ENCODE results near the gene PJA2.

- TF ChIP-seq FOSL1 (tag; conservative IDR thresholded peaks at IDR 0.05) (no peak), ZNF696 (CRISPR knock-in tag; conservative IDR thresholded peaks at IDR 0.05) (no peak), CREM (IDR thresholded peaks at IDR 0.05; ENCODE audit: low read depth) (no peak), JUND (IDR thresholded peaks at IDR 0.05; ENCODE audit: borderline replicate concordance, low read depth, low read length) (no peak), JUND (tag; IDR thresholded peaks at IDR 0.05; ENCODE audit: borderline replicate concordance, low read depth, low read length) (no peak), EZH2 (IDR thresholded peaks at IDR 0.05; ENCODE audit: borderline replicate concordance, low read depth, low read length) (no peak), TARDBP (IDR thresholded peaks at IDR 0.05) (no peak), SP1 (CRISPR knock-in tag; IDR thresholded peaks at IDR 0.05) (no peak), CHCHD3 (CRISPR knock-in tag; IDR thresholded peaks at IDR 0.05) (no peak), POLR2A (conservative IDR thresholded peaks at IDR 0.05) (no peak), CTCF (IDR thresholded peaks at IDR 0.05 in 2 of 3, conservative IDR thresholded peaks at IDR 0.05 in 1 of 3; ENCODE audit: insufficient read depth in 2 of 3, low read depth in 1 of 3, low read length in 3 of 3) (no peak), TBP (optimal IDR thresholded peaks at IDR 0.05; ENCODE audit: low read depth, low read length) (no peak), ZNF232 (CRISPR knock-in tag; IDR thresholded peaks at IDR 0.05) (no peak), CHD1 (IDR thresholded peaks at IDR 0.05; ENCODE audit: low read length) (no peak)
Measured at GRCh38 chr5:109300367-109300766, 109.4 kb downstream of the PJA2 start.
